ENCODE data around the gene BCAS1.

Gene BCAS1

DNA sequence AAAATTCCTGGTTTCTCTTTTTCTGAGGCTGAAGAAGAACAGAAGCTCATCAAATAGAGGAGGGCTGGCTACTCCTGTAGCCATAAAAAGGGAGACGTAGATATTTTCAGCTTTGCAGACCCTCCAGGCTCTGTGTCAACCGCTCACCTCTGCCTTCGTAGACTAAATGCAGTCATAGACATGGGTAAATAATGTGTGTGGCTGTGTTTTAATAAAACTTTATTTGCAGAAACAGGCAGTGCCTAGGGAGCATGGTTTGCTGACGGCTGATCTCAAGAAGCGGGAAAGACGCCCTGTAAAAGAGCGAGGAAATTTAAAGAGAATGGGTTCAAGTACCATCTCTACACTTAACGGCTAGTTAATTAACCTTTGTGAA is 171.8 kb downstream of the BCAS1 start:
- no peak overlapping the region for H3K4me3 ChIP-seq (ENCODE audit: low read depth, low read length)
- TF ChIP-seq, protein P1, sequence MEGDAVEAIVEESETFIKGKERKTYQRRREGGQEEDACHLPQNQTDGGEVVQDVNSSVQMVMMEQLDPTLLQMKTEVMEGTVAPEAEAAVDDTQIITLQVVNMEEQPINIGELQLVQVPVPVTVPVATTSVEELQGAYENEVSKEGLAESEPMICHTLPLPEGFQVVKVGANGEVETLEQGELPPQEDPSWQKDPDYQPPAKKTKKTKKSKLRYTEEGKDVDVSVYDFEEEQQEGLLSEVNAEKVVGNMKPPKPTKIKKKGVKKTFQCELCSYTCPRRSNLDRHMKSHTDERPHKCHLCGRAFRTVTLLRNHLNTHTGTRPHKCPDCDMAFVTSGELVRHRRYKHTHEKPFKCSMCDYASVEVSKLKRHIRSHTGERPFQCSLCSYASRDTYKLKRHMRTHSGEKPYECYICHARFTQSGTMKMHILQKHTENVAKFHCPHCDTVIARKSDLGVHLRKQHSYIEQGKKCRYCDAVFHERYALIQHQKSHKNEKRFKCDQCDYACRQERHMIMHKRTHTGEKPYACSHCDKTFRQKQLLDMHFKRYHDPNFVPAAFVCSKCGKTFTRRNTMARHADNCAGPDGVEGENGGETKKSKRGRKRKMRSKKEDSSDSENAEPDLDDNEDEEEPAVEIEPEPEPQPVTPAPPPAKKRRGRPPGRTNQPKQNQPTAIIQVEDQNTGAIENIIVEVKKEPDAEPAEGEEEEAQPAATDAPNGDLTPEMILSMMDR (IDR thresholded peaks at IDR 0.05; ENCODE audit: control insufficient read depth, extremely low read depth, insufficient read depth) = no peak
- DNase-seq (ENCODE audit: low read depth) = no peak

DNA sequence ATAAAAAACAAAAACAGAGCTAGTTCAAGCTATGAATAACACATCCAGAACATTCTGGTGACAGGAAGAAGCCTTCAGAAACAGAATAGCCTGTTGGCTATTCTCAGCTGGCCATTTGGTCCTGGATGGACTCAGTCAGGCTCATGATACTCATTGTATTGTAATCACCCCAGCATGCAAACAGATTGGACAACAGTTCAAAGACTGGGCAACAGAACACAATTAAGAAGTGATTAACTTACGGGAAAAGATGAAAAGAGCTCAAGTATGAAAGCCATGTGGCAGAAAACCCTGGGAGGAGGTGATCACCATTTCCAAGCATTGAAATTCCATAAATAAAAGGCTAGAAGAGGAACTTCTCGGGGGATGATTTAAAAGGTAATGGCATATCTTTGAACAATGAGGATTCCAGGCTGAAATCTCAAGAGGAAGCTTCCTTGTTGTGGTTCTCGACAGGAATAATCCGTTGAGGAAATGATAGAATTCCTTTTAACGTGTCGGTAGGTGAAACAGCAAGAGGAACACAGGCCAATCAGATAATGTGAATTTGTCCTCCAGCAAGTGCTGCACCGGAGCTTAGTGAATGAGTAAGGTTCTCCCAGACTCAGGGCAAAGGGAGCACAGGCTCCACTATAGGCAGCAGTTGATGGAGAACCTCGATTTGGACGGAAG is 172.4 kb downstream of the BCAS1 start:
- no peak overlapping the region for H3K4me3 ChIP-seq (ENCODE audit: low read depth, low read length)
- TF ChIP-seq, protein P1 (IDR thresholded peaks at IDR 0.05; ENCODE audit: control insufficient read depth, extremely low read depth, insufficient read depth) = no peak
- DNase-seq (ENCODE audit: low read depth) = no peak

DNA sequence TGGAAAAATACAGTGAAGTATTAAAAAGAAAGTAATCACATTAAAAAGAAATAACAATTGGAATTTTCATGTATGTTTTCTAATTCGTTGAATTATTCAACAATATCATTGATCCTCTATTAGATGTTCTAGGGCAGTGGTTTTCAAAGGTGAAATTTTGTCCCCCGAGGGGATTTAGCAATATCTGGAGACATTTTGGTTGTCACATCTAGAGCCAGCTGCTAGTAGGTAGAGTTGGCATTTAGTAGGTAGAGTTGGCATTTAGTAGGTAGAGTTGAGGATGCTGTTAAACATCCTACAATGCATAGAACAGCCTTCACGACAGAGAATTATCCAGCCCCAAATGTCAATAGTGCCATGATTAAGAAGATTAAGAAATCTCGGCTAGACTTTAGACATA is 173.7 kb downstream of the BCAS1 start:
- TF ChIP-seq, protein P1 (IDR thresholded peaks at IDR 0.05; ENCODE audit: control insufficient read depth, extremely low read depth, insufficient read depth) = no peak
- H3K4me3 ChIP-seq (ENCODE audit: low read depth, low read length) = no peak overlapping the region
- DNase-seq (ENCODE audit: low read depth) = no peak

DNA sequence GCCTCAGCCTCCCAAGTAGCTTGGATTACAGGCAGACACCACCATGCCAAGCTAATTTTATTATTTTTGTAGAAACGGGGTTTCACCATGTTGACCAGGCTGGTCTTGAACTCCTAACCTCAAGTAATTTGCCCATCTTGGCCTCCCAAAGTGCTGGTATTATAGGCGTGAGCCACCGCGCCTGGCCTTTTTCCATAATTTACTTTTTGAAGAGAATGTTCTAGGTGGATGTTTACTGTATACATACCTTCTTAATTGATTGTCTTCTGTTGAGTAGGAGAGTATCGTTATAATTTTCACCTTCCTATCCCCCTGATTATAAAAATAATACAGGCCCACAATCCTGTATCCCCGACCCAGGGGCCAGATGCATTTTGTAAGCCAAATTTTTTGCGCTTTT is 174.4 kb downstream of the BCAS1 start:
- TF ChIP-seq, protein P1 (IDR thresholded peaks at IDR 0.05; ENCODE audit: control insufficient read depth, extremely low read depth, insufficient read depth) = no peak
- no peak overlapping the region for H3K4me3 ChIP-seq (ENCODE audit: low read depth, low read length)
- DNase-seq (ENCODE audit: low read depth) = no peak

DNA sequence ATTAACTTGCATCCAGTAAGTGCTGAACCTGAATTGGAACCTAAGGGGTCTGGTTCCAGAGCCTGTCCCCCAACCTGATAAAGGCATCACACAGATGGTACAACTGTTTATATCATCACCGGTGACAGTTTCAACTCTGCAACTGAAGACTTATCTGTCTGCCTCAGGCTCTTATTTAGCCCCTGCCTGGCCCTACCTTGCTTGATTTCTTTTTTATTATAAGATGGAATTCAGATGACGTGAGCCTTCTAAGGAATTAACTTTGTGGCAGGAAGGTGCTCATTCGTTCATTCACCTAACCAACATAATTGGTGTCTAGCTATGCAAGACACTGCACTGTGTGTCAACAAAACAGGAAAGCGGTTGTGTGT is 175.0 kb downstream of the BCAS1 start:
- TF ChIP-seq, protein P1 (IDR thresholded peaks at IDR 0.05; ENCODE audit: control insufficient read depth, extremely low read depth, insufficient read depth) = no peak
- no peak for DNase-seq (ENCODE audit: low read depth)
- H3K4me3 ChIP-seq (ENCODE audit: low read depth, low read length) = no peak overlapping the region

DNA sequence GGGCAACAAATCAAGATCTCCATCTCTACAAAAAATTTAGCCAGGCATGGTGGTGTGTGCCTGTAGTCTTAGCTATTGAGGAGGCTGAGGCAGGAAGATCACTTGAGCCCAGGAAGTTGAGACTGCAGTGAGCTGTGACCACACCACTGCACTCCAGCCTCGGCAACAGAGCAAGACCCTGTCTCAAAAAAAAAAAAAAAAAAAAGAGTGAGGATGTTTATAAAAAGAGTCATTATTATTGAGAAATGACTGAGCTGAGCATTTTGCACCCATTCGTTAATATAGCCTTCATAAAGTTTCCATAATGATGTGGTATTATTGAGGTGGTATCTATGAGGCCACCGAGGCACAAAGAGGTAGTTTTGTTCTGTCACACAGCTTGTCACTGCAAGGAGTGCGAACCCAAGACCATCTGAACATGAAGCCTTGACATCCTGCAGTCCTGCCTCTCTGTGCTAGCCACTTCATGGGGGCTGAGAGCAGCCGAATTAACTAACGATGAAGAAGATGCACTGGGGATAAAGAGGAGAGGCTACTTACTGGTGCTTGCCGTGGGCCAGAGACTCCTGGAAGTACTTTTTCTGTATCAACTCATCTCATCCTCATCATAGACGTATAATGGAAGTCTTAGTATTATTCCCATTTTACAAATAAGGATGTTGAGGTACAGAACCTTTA is 175.5 kb downstream of the BCAS1 start:
- no peak overlapping the region for H3K4me3 ChIP-seq (ENCODE audit: low read depth, low read length)
- TF ChIP-seq, protein P1 (IDR thresholded peaks at IDR 0.05; ENCODE audit: control insufficient read depth, extremely low read depth, insufficient read depth) = no peak
- no peak for DNase-seq (ENCODE audit: low read depth)
